Osteocyte (in vitro differentiated cells): ENCODE data around the gene TSC22D1. TPM values are rescaled to one million over a fixed set of nuclear protein-coding genes. Genes with fewer than 3 reads are reported as not detected.

Experiments used
- DNase-seq: peaks from one replicate; pipeline ENCODE4 v3.0.0; 2021; ENCODE audit warnings: mixed read lengths; ENCODE audit not compliant: unreplicated experiment; ENCODE audit errors: extremely low spot score
- H3K27ac Mint-ChIP-seq: one replicate; pipeline ENCODE4 v1.8.0; 2021; ENCODE audit warnings: mild to moderate bottlenecking, mixed read lengths; ENCODE audit not compliant: unreplicated experiment
- H3K27me3 Mint-ChIP-seq: one replicate; pipeline ENCODE4 v1.8.0; 2021; ENCODE audit warnings: mixed read lengths; ENCODE audit not compliant: unreplicated experiment
- H3K36me3 Mint-ChIP-seq: one replicate; pipeline ENCODE4 v1.8.0; 2021; ENCODE audit warnings: mixed read lengths; ENCODE audit not compliant: unreplicated experiment
- H3K4me1 Mint-ChIP-seq: one replicate; pipeline ENCODE4 v1.8.0; 2021; ENCODE audit warnings: mixed read lengths; ENCODE audit not compliant: unreplicated experiment
- H3K4me3 Mint-ChIP-seq: one replicate; pipeline ENCODE4 v1.8.0; 2021; ENCODE audit warnings: mild to moderate bottlenecking, moderate library complexity, mixed read lengths; ENCODE audit not compliant: unreplicated experiment
- H3K9me3 Mint-ChIP-seq: one replicate; pipeline ENCODE4 v1.8.0; 2021; ENCODE audit warnings: mixed read lengths; ENCODE audit not compliant: unreplicated experiment
- CTCF ChIP-seq: fragments of 200-600 bp; sonication (generic); IDR thresholded peaks from 2 replicates; pipeline ENCODE4 v1.5.0; 2021; ENCODE audit warnings: antibody characterized with exemption, mild to moderate bottlenecking, moderate library complexity
- total RNA-seq: library from RNA; stranded (reverse); gene quantifications from 2 replicates; pipeline ENCODE4 v1.2.1, GENCODE V29; 2021

TSC22D1 gene
- total RNA-seq, 1 donor from 2014 or later, result 118 TPM

GRCh38 chr13:44498969-44499368, 77.2 kb downstream of the TSC22D1 start:
- H3K27me3 Mint-ChIP-seq, result no peaks in the 10 kb centered on the region
- H3K4me3 Mint-ChIP-seq, result no peak overlapping the region
- peaks cover 16% of the 10 kb centered on the region for H3K4me1 Mint-ChIP-seq
- DNase-seq, result no peak
- peaks cover 4% of the 10 kb centered on the region for H3K9me3 Mint-ChIP-seq
- H3K36me3 Mint-ChIP-seq, result peaks cover 21% of the 10 kb centered on the region
- TF ChIP-seq CTCF, result no peak
- peak overlapping the region; percentile 21 for H3K27ac Mint-ChIP-seq

- Mint-ChIP-seq H3K4me1 (peaks cover 16% of the 10 kb centered on the region), H3K27ac (peak overlapping the region; percentile 21), H3K4me3 (no peak overlapping the region), H3K27me3 (no peaks in the 10 kb centered on the region), H3K9me3 (peaks cover 4% of the 10 kb centered on the region), H3K36me3 (peaks cover 21% of the 10 kb centered on the region)
- no peak for TF ChIP-seq CTCF
- no peak for DNase-seq
Measured at GRCh38 chr13:44498502-44498901, 77.6 kb downstream of the TSC22D1 start.

- Mint-ChIP-seq H3K27me3 (no peaks in the 10 kb centered on the region), H3K4me3 (no peak overlapping the region), H3K27ac (no peak overlapping the region), H3K36me3 (peaks cover 17% of the 10 kb centered on the region), H3K4me1 (peaks cover 21% of the 10 kb centered on the region), H3K9me3 (peaks cover 4% of the 10 kb centered on the region)
- DNase-seq, result no peak
- TF ChIP-seq CTCF, result no peak
Measured at GRCh38 chr13:44497801-44498200, 78.3 kb downstream of the TSC22D1 start.

GRCh38 chr13:44493213-44493812, 82.8 kb downstream of the TSC22D1 start:
- no peaks in the 10 kb centered on the region for H3K27me3 Mint-ChIP-seq
- H3K27ac Mint-ChIP-seq, result peak overlapping the region; percentile 51
- H3K36me3 Mint-ChIP-seq, result peaks cover 19% of the 10 kb centered on the region
- no peak for TF ChIP-seq CTCF
- peaks cover 10% of the 10 kb centered on the region for H3K4me1 Mint-ChIP-seq
- DNase-seq, result no peak
- no peak overlapping the region for H3K4me3 Mint-ChIP-seq
- peaks cover 4% of the 10 kb centered on the region for H3K9me3 Mint-ChIP-seq

GRCh38 chr13:44489751-44490150, 86.4 kb downstream of the TSC22D1 start:
- TF ChIP-seq CTCF, result no peak
- Mint-ChIP-seq H3K9me3 (no peaks in the 10 kb centered on the region), H3K4me3 (no peak overlapping the region), H3K27me3 (no peaks in the 10 kb centered on the region), H3K4me1 (peaks cover 12% of the 10 kb centered on the region), H3K27ac (no peak overlapping the region), H3K36me3 (peaks cover 8% of the 10 kb centered on the region)
- DNase-seq, result no peak
